Heart left ventricle (tissue), 13 donors: Measurements from ENCODE around the gene NPR3.

Experiments used
- CTCF ChIP-seq, 12 donors: fragments of 200-600 bp; sonication (generic) in 4 of 12; IDR thresholded peaks; one replicate each; pipeline versions ENCODE4 v1.5.0 to v1.8.0; 2018 to 2022; ENCODE audit warnings: antibody characterized with exemption in 12 of 12, mild to moderate bottlenecking in 5 of 12
- POLR2A ChIP-seq, 2 donors: fragments of 450-650 bp; IDR thresholded peaks; one replicate each; pipeline ENCODE4 v1.6.1; 2017; ENCODE audit warnings: antibody characterized with exemption in 2 of 2, mild to moderate bottlenecking in 2 of 2, moderate library complexity in 2 of 2
- donor health status: ischemic (EF 13 %, LVEDD 7.1; RV severe dilation, severe dysfunction).
- donor health status: DM: no; HTN: yes; CAD: no.
- donor health status: DM: no; HTN: no; CAD: no.
- donor health status: ischemic (EF 25% LVEDD 6.9; RV normal size, moderate dysfunction).
- donor health status: ischemic (EF 25% LVEDD 5.7; RV mildly dilated, moderate dysfunction).
- donor health status: ischemic (EF 35%, LVEDD 5.7; RV mildly dilated, moderate dysfunction).
- donor health status: nonischemic (EF 11% LVEDD 7.7; RV severe dilation, severe dysfunction).
- donor health status: DM: yes; HTN: yes; CAD: no.
- donor health status: PGD.
- donor health status: ischemic (EF 29% LVEDD 5.4; RV normal size, mild dysfunction).
- donor health status: nonischemic (EF 23%, LVEDD 6.1; RV moderate dilation, normal function).

GRCh38 chr5:32754284-32754683 is 43.2 kb downstream of the NPR3 start:
- TF ChIP-seq CTCF (IDR thresholded peaks at IDR 0.05) (no peak), POLR2A (IDR thresholded peaks at IDR 0.05) (no peak)
